ENCODE measurements around the gene DGKZ.
"Not testable (repeated sequence)": the region's sequence is repeated elsewhere in the genome, so short reads cannot be mapped to it uniquely, and the experiment has no call there.

Gene DGKZ

DNA sequence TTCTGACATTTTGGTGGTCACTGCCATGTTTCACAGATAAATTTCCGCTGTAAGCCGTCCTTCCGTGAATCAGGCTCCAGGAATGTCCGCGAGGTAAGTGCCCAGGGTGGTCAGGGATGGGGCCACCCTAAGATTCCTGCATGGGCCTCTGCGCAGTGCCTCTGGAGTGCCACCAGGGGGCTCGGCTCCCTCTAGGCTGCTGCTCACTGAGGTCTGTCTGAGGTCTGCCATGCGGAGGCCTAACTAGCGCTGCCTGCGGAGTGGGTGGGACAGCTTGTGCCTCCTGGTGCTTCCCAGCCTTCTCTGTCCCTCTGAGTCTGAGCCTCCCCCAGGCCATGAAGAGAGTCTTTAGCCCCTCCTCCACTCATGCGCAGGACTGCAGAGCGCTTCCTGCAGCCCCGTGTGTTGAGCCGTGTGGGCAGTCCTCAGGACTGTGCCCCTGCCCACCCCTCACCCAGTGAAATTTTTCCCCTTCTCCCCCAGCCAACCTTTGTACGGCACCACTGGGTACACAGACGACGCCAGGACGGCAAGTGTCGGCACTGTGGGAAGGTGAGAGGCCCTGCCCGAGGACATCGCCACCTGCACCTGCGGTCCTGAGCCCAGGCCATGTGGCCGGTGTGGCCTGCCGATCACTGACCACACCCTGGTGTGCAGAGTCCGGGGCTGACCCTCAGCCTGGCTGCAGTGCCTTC is 22.3 kb downstream of the DGKZ start:
- DNase-seq, result no peak

DNA sequence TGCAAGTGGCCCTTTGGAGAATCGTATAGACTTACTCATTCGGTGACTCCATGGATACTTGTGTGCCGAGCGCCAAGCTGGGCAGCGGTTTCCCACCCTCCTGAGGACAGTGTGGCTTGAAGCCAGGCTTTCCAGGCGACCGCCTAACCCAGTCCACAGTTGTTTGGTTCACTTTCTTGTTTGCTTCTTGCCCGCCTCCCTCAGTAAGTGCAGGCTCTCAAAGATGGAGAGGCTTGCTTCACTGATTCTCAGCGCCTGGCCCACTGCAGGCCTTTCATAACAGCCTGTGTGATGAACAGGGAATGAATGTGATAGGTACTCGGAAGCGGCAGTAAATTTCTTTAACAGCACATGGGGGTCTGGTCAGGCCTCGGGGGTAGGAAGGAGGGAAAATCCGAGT is 23.0 kb downstream of the DGKZ start:
- no peak for DNase-seq

DNA sequence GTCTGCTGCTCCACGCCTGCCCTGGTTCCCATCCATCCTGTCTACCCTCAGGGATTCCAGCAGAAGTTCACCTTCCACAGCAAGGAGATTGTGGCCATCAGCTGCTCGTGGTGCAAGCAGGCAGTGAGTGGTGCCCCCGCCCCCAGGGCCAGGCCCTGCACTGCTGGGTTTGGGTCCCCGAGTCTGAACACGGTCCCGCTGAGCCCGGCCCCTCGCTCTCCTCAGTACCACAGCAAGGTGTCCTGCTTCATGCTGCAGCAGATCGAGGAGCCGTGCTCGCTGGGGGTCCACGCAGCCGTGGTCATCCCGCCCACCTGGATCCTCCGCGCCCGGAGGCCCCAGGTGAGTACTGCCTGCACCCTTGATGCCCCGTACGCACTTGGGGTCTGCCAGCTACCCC is 24.0 kb downstream of the DGKZ start:
- not testable (repeated sequence) for DNase-seq

DNA sequence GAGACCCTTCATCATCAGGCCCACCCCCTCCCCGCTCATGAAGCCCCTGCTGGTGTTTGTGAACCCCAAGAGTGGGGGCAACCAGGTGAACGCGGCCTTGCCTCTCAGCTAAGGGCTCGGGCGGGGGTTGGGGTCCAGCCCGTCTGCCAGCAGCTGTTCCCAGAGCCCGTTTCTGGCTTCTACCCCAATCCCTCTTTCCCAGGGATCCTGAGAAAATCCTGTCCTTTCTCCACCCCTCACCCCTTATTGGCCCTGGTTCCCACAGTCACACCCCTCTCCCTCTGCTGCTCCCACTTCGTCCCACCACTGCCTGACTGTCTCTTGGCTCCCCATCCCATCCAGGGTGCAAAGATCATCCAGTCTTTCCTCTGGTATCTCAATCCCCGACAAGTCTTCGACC is 24.8 kb downstream of the DGKZ start:
- no peak for DNase-seq

DNA sequence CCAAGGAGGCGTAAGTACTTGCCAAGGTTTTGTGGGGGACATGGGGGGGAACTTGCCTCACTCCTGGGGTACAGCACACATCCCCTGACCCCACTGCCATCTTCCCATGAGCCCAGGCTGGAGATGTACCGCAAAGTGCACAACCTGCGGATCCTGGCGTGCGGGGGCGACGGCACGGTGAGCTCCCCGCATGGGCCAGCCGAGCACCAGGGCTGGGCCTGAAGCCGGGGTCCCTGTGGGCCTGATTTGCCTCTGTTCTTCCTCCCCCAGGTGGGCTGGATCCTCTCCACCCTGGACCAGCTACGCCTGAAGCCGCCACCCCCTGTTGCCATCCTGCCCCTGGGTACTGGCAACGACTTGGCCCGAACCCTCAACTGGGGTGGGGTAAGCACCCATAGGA is 25.2 kb downstream of the DGKZ start:
- DNase-seq, result not testable (repeated sequence)

DNA sequence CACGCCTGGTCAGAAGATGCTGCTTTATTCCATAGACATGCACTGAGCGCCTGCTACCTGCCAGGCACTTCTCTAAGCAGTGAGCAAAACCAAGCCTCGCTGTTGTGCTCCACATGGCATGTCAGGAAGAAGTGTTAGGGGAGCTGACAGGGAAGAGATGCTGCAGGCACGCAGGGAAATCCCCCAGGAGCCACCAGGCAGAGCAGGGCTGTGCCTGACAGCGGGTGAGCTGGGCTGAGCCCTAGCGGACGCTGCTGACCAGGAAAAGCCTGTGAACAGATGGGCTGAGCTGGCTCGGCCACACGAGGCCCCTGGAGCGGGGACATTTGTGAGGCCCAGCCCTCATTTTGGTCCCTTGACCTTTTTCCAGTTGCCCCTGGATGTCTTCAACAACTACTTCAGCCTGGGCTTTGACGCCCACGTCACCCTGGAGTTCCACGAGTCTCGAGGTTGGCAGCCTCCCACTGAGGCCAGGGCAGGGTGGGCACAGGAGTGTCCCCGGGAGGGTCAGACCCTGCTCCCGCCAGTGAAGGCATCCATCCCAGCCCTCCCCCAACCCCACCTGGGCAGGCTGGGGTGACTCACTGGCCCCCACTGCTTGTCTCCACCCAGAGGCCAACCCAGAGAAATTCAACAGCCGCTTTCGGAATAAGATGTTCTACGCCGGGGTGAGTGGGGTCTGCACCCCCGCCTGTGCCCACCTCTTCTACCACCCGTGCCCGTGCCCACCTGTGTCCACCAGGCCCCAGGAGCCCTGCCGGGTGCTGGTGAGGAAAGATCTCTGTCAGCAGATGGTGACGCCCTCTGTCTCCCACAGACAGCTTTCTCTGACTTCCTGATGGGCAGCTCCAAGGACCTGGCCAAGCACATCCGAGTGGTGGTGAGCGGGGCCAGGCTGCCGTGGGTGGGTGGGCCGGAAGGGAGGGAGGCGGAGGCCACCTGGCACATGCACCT is 26.8 kb downstream of the DGKZ start:
- no peak for DNase-seq

DNA sequence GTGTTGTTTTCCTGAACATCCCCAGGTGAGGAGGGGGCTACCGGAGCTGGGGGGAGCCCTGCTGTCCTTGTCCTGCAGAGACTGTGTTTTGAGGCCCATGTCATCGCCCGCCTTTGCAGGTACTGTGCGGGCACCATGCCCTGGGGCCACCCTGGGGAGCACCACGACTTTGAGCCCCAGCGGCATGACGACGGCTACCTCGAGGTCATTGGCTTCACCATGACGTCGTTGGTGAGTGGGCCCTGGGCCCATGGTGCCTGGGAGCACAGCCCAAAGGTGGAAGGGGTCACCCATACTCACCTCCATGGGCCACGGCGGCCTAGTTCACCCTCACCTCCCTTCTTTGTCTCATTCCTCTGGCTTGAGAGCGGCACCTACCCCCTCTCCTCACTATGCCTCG is 27.6 kb downstream of the DGKZ start:
- no peak for DNase-seq

DNA sequence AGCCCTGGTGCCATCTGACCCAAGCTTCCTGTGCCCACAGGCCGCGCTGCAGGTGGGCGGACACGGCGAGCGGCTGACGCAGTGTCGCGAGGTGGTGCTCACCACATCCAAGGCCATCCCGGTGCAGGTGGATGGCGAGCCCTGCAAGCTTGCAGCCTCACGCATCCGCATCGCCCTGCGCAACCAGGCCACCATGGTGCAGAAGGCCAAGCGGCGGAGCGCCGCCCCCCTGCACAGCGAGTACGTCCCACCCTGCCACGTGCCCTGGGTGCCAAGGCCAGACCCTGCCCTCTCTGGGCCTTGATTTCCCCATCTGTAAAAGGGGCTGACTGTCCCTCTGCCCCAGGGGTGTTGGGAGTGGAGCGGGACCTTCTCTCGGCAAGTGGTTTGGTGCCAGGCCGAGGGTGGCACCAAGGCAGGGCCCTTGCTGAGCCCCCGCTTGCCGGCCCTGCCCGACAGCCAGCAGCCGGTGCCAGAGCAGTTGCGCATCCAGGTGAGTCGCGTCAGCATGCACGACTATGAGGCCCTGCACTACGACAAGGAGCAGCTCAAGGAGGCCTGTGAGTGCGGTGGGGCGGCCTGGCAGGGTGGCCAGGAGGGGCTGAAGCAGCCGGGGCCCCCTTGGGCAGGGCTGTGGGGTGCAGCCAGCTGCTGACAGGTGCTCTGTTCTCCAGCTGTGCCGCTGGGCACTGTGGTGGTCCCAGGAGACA is 28.3 kb downstream of the DGKZ start:
- no peak for DNase-seq

DNA sequence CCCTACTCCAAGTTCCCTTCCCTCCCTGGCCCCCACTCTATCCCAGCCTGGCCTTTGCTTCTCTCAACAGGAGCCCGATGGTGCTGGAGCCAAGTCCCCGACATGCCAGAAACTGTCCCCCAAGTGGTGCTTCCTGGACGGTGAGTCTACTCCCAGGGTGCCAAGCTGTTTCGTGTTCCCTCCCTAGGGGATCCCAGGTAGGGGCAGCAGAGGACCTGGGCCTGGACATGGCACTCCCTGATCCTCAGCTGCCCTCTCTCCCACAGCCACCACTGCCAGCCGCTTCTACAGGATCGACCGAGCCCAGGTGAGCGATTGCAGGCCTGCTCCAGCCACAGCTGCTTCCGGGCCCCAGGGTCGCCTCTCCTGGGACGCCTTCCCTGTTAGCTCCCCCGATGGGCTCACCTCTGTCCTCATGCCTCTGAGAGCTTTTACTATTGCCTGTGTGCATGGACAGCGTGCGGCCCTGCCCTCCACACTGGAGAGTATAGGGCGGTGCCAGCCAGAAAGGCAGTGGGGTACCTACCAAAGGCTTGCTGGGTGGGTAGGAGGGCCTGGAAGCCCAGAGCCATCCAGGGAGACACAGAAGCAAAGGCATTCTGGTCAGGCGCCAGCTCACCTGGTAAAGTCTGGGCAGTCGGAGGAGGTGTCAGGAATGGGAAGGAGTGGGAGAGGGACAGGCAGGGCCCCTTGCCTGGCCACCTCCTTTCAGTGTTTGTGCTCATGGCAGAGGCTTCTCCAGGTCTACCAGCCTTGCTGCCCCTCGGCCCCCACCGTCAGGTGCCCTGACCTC is 29.2 kb downstream of the DGKZ start:
- no peak for DNase-seq

DNA sequence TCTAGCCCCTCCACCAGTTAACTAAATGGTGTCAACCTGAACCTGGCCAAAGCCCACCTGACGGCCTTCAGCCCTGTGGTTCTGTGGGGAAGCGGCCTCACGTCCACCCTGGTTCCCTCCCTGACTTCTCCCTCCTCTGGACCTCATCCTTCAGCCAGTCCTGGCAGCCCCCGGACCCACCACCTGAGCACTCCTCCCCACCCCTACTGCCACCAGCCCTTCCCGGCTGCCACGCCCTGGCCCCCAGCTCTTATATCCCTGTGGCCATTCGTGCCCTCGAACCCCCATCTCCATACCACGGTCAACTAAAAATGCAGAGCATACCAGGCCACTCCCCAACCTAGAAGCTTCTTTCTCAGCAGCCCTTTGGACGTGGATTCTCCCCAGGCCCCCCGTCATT is 30.0 kb downstream of the DGKZ start:
- no peak for DNase-seq

DNA sequence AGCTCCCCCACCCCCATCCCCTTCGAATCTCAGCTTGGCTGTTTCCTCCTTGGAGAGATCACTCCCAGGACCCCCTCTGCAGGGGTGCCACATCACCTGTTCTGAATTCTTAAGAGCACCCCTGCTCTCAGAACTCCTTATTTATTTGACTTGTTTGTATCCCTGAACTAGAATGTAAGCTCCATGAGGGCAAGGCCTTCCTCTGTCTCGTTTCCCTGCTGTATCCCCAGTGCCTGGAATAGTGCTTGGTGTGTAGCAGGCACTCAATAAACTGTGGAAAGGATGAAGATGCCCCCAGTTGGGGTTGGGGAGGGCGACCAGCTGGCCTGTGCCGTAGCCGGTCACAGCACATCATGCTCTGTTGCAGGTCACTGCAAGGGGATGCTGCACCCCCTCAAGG is 30.6 kb downstream of the DGKZ start:
- no peak for DNase-seq

DNA sequence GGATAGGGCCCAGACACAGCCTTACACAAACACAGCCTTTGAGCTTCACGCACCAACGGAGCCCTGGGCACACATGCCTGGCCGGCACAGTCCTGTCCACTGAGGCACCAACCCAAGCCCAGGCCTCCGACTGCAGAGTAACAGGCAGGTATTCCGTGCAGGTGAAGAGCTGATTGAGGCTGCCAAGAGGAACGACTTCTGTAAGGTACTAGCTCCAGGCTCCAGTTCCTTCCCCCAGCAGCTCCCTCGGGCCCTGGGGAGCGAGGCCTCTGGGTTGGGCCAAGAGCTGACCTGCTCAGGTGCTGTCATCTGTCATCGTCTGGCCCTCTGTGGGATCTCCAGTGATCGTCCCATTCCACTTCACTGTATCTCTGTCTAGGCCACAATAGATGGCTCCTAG is 31.0 kb downstream of the DGKZ start:
- DNase-seq, result no peak

DNA sequence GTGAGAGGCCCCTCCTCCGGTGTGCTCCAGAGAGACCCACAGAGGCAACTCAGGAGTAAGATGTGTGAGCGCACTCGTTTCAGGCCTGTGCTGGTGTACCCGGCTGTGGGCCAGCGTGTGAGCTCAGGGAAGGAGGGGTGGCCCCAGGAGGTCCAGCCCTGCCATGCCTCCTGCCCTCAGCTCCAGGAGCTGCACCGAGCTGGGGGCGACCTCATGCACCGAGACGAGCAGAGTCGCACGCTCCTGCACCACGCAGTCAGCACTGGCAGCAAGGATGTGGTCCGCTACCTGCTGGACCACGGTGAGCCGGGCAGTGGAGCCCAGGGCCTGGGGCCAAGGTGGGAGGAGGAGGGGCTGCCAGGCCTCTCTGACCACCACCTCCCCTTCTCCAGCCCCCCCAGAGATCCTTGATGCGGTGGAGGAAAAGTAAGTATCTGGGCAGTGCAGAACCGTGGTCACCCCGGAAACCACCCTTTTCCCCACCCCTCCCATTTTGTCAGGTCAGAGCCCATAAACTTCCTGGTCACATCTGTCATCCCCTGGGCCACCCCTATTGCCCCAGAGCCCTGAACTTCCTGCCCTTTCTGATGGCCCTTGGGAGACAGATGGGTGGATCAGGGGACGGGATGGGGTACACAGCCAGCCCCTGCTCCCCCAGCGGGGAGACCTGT is 31.7 kb downstream of the DGKZ start:
- DNase-seq, result no peak

DNA sequence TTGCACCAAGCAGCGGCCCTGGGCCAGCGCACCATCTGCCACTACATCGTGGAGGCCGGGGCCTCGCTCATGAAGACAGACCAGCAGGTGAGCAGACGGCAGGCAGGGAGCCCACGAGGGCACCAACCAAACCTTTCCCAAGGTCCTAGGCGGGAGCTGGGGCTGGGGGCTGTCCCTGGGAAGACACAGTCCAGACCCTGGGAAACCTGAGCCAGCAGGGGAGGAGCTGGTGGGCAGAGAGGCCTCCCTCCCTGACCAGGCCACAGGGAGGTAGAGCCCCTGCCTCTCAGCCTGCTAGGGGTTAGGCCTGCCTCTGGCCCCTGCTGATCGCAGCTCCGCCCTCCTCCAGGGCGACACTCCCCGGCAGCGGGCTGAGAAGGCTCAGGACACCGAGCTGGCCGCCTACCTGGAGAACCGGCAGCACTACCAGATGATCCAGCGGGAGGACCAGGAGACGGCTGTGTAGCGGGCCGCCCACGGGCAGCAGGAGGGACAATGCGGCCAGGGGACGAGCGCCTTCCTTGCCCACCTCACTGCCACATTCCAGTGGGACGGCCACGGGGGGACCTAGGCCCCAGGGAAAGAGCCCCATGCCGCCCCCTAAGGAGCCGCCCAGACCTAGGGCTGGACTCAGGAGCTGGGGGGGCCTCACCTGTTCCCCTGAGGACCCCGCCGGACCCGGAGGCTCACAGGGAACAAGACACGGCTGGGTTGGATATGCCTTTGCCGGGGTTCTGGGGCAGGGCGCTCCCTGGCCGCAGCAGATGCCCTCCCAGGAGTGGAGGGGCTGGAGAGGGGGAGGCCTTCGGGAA is 32.4 kb downstream of the DGKZ start:
- peak; percentile 21 for DNase-seq

DNA sequence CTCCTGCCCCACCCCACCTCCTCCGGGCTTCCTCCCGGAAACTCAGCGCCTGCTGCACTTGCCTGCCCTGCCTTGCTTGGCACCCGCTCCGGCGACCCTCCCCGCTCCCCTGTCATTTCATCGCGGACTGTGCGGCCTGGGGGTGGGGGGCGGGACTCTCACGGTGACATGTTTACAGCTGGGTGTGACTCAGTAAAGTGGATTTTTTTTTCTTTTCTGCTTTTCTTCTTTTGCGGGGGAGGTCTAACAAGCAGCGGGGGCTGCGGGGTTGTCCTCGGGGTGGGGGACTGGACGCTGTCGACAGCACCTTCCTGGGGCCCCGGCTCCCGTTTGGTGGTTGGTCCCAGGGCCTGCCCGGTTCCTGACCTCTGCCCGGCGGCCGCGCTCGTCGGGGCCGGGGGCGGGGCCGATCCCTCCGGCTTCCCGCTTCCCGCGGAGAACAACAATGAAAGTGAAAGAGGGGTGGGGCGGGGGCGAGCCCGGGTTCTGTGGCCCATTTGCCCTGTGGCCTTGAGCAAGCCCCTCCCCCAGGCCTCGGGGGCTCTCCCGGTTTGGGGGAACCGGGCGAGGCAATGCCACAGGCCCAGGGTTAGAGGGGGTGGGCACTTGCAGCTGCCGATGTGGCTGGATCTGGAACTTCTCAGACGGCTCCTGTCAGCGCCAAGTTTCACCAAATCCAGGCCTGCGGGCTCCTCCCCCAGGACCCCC is 33.2 kb downstream of the DGKZ start:
- DNase-seq, result no peak

DNA sequence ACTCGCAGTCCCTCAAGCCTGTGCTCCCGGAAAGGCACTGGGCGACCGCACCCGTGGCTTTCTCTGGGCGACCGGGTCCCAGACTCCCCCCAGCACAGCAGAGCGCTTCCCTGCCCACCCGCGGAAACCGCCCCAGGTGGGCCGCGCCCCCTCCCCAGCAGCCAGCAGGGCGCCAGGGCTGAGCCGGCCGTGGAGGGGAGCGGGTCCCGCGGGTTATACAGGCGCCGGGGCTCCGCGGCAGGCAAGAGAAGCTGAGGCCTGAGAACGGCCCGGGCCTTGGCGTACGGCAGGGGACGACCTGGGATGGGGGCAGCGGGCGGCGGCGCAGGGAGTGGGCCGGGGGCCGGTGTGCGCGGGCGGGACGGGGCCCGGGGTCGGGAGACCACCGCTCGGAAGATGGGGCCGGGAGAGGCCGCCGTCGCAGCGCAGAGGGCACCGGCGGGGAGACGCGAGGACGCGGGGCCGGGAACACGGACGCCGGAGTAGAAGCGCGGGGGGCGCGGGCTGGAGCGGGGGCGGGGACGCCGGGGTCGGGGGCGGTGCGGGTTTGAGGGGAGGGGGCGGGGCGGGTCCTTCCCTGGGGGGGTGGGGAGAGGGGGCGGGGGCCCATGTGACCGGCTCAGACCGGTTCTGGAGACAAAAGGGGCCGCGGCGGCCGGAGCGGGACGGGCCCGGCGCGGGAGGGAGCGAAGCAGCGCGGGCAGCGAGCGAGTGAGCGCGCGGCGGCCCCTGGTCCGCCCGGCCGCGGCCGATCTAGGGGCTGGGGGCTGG is 34.0 kb downstream of the DGKZ start, which contains the start of gene MDK:
MDK (plus strand) TSS at position 622 of the 771 bp plus-strand sequence. CDS start 389 bp downstream, outside the sequence.
- no peak for DNase-seq

DNA sequence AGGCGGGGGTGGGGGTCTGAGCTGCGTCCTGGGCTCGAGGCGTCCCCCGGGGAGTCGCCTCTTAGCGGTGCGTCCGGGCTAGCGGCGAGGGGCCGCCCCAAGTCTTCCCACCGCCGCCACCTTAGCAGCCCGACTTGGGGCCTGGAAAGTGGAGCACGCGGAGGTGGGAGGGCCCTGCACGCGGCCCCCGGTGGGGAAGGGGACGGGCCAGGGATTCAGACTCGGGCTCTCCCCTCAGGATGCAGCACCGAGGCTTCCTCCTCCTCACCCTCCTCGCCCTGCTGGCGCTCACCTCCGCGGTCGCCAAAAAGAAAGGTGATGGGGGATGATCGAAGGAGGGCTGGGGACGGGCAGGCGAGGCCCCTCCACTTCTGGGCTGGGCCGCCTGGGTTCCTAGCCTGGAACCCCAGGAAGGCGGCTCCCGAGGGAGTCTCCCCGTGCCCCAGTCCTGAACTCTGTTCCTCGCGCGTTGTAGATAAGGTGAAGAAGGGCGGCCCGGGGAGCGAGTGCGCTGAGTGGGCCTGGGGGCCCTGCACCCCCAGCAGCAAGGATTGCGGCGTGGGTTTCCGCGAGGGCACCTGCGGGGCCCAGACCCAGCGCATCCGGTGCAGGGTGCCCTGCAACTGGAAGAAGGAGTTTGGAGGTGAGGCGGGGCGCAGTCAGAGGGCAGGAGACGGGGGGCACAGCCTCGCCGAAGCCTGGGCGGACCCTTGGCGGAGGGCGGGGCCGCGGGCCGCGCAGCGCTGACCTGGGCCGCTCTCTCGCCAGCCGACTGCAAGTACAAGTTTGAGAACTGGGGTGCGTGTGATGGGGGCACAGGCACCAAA is 34.8 kb downstream of the DGKZ start:
- DNase-seq, result no peak

DNA sequence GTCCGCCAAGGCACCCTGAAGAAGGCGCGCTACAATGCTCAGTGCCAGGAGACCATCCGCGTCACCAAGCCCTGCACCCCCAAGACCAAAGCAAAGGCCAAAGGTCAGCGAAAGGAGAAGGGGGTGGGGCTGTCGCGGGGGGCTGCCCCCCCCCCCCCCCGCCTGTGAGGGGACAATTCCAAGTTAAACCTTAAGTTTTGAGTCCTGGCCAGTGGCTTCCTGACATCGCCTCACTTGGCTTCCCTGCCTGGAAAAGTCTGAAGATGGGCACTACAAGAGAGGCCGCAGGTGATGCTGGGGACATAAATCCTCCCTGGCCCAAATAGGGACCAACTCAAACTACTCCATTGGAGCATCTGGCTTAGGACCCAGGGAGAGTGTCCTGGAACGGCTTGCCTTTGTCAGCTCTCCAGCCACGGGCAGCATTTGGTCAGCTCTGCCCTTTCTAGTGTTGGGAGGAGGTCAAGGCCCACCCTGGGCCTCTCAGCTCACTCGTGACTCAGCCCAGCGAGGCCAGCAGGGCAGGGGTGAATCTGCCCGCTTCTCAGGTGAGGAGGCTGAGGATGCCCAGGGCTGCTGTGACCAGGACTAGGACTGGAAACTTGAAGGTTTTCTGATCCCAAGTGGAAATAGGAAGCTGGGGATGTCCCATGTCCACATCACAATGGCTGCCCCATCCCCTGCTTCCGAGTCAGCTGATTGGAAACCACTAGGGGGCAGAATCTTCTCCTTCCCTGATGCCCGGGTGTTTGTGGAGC is 35.6 kb downstream of the DGKZ start:
- DNase-seq, result no peak
